Globus pallidus (tissue), 1 donor: Measurements from ENCODE around the gene SDSL.

Experiments used
- DNase-seq: peaks from one replicate; pipeline ENCODE4 v3.0.0-alpha.2; 2015; ENCODE audit warnings: low spot score

Gene SDSL

GRCh38 chr12:113449299-113449698, 27.1 kb downstream of the SDSL start:
- no peak for DNase-seq

- no peak for DNase-seq
These were observed 27.7 kb downstream of the SDSL start for GRCh38 chr12:113449839-113450238.

GRCh38 chr12:113452458-113452857, 30.3 kb downstream of the SDSL start:
- no peak for DNase-seq

GRCh38 chr12:113453330-113453729, 31.1 kb downstream of the SDSL start:
- DNase-seq = no peak

GRCh38 chr12:113456199-113456598, 34.0 kb downstream of the SDSL start:
- DNase-seq = no peak

GRCh38 chr12:113456761-113457160, 34.6 kb downstream of the SDSL start:
- no peak for DNase-seq

GRCh38 chr12:113457185-113457584, 35.0 kb downstream of the SDSL start:
- no peak for DNase-seq

GRCh38 chr12:113457710-113458109, 35.5 kb downstream of the SDSL start:
- no peak for DNase-seq

GRCh38 chr12:113459981-113460380, 37.8 kb downstream of the SDSL start:
- no peak for DNase-seq

- no peak for DNase-seq
These were observed 39.5 kb downstream of the SDSL start for GRCh38 chr12:113461666-113462065.

- DNase-seq = peak; percentile 54
These were observed 40.1 kb downstream of the SDSL start for GRCh38 chr12:113462117-113462774.

- no peak for DNase-seq
These were observed 41.0 kb downstream of the SDSL start for GRCh38 chr12:113462998-113463745.

GRCh38 chr12:113463746-113464451, 41.7 kb downstream of the SDSL start:
- DNase-seq = no peak

- DNase-seq = no peak
These were observed 42.2 kb downstream of the SDSL start for GRCh38 chr12:113464452-113464775.

GRCh38 chr12:113464852-113465719, 42.9 kb downstream of the SDSL start:
- DNase-seq = no peak

- no peak for DNase-seq
These were observed 43.8 kb downstream of the SDSL start for GRCh38 chr12:113465808-113466453.

GRCh38 chr12:113466454-113467141, 44.4 kb downstream of the SDSL start:
- DNase-seq = no peak

- DNase-seq = no peak
These were observed 44.9 kb downstream of the SDSL start for GRCh38 chr12:113467142-113467501.

GRCh38 chr12:113467502-113468364, 45.6 kb downstream of the SDSL start:
- no peak for DNase-seq
